GM12874 (cell line): ENCODE data around the gene DNMBP.

ENCODE experiments used
- TF ChIP-seq, protein P1 (sequence below): IDR thresholded peaks from 2 replicates; pipeline ENCODE4 v1.5.1; 2011; ENCODE audit warnings: low read depth, mild to moderate bottlenecking, control low read depth, low read length, moderate library complexity; ENCODE audit not compliant: insufficient read depth

Gene DNMBP

DNA sequence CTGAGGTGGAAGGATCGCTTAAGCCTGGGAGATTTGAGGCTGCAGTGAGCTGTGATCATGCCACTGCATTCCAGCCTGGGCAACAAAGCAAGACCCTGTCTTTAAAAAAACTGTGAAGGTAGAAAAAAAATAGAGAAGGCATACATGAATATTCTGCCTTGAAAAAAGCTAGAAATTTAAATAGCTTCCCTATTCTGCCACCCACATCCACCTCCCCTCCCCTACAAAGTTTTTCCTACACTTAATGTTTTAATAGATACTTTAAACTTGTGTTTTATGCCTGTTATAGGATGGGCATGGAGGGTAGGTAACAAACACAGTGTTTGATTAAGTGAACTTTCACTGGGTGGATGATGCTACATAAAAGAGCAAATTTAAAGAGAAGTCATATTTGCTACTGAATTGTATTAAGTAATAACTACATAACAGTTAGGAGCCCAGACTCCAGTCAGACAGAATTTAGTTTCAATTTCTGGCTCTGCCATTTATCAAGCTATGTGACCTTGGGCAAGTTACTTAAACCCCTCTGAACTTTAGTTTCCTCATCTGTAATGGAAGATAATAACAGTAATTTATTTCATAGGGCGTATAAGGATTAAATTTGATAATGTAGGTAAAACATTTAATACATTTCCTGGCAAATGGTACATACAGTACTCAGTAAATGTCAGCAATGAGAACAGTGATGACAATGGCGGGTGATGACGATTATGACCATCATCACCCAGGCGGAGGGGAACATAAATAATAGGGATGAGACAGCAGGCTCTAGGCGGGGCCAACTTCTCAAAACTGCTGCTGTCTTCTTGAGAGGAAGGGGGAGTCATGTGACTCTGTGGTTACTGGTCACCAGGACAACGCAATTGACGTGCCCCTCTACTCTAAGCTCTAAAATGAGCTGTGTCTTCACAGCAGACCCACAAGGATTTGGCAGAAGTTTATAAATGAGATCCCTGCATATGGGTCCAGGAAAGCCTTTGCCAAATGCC lies 15.8 kb downstream of the DNMBP start:
- TF ChIP-seq, protein P1, sequence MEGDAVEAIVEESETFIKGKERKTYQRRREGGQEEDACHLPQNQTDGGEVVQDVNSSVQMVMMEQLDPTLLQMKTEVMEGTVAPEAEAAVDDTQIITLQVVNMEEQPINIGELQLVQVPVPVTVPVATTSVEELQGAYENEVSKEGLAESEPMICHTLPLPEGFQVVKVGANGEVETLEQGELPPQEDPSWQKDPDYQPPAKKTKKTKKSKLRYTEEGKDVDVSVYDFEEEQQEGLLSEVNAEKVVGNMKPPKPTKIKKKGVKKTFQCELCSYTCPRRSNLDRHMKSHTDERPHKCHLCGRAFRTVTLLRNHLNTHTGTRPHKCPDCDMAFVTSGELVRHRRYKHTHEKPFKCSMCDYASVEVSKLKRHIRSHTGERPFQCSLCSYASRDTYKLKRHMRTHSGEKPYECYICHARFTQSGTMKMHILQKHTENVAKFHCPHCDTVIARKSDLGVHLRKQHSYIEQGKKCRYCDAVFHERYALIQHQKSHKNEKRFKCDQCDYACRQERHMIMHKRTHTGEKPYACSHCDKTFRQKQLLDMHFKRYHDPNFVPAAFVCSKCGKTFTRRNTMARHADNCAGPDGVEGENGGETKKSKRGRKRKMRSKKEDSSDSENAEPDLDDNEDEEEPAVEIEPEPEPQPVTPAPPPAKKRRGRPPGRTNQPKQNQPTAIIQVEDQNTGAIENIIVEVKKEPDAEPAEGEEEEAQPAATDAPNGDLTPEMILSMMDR: no peak

DNA sequence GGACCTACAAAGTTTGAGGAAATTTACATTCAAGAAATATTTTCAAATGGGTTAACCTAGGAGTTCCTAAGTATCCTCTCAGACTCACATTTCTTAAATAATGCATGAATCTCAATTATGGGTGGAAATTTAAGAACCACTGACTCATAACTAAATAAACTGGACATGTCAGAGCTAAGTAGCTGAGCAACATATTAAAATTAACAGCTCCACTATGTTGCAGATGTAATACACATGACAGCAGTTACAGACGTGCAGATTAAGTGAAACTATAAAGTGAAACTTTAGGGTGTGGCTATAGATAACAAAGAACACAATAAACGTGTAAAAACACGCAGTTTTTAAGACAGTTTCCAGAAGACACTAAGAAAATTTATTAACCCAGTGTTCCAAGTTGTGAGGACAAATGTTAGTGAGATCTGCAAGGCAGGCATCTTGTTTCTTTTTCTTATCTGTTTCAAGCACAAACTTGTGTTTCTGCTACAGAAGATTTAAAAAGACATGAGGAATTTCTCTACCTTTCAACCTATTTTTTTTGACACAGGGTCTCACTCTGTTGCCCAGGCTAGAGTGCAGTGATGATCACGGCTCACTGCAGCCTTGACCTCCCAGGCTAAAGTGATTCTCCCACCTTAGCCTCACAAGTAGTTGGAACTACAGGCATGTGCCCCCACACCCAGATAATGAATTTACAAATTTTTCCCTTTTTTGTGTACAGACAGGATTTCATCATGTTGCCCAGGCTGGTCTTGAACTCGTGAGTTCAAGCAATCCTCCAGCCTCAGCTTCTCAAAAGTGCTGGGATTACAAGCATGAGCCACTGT lies 25.3 kb downstream of the DNMBP start:
- TF ChIP-seq, protein P1: no peak

DNA sequence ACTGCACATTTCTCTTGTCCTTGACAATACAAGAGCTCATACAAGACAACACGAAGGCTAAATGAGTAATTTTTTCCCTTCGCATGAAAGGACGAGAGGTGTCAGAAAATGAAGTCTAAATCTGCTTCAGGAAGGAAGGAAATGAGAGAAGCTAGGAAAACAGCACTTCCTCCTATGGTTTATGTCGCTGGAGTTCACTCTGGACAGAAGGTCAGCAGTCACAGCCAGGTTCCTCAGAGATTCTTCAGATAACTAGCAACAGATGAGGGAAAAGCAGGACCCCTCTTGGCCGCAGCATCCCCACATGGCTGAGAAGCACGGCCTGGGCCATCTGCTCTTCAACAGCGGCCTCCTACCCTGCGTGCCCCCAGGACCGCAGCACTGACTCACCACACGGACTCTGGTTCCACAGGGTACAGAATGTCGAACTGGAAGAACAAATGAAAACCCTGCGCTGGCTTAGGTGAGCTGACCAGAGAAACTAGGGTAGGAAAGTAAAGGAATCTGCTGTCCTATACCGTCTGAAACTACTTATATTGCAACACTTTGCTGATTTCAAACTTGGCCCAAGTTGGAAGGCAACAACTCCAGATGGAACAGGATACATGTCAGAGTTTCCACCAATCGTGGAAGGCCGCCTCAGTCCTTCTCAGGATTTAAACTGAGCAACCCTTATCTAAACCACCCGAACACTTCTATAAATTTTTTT lies 26.3 kb downstream of the DNMBP start:
- TF ChIP-seq, protein P1: no peak

DNA sequence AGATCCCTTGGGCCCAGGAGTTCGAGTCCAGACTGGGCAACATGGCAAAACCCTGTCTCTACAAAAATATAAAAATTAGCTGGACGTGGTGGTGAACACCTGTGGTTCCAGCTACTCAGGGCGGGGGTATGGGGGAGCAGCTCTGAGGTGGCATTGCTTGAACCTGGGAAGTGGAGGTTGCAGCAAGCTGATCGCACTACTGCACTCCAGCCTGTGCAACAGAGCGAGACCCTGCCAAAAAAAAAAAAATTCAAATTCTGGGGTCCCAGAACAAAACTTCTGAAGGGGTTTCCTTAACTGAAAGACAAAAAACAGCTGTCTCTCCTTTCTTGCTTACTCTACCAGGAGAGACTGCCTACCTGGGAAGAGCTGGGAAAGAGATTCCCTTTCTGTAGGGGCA lies 27.0 kb downstream of the DNMBP start:
- TF ChIP-seq, protein P1: no peak

DNA sequence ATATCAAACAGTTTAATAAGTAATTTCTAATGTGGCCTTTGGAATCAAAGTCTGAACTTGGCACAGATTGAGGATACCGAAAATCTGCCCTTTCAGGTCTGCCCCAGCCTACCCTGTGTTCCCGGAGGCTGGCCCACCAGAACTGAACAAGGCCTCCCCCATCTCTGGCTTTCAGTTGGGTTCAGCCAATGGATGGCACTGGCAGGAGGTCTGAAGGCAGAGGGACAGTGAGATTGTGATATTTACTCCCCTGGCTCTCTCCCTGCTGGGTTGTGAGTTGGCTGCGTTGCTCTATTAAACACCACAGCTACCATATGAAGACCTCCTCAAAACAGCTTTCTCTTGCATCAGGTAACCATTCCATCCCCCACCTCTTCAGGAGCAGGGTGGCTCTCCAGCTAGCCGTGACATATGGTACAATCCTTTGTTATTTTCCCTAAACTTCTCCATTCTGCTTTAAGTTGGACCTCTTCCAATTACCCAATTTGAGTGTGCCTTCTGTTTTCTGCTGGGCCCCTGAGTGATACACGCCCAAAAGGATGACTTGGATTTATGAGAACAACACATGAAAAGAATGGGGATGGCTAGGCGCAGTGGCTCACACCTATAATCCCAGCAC lies 28.1 kb downstream of the DNMBP start:
- TF ChIP-seq, protein P1: no peak

DNA sequence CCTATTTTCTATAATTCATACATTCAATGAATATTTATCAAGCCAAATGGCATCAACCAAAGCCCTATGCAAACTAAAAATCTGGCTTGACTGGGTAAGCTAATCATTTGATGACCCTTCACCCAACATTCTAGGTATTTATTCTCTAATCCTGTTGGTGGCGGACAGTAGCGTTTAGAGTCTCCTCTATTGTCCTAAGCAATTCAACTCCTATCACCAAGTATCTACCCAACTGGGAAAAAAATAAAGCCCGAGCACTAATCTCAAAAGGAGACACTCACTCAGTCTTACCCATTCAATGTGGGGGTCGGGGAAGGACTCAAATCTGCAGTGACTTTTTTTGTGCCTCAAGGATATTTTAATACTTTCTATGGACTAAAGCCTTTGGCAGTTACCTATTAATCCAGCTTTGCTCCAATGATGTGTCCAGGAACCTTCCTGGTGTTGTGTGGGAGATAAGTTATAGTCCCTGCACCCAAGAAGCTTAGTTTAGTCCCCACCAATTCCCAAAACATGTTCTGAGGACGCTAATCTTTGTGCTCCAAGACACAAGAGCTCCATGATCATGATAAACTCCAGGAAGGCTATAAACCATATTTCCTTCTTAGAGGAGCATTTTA lies 30.6 kb downstream of the DNMBP start:
- TF ChIP-seq, protein P1: no peak
